ENCODE measurements around the gene VEGFB. TPM values are rescaled to one million over a fixed set of nuclear protein-coding genes. Genes with fewer than 3 reads are reported as not detected.

The VEGFB gene
- total and polyA plus RNA-seq, 12 donors = 158 to 353 (median 277) TPM

DNA sequence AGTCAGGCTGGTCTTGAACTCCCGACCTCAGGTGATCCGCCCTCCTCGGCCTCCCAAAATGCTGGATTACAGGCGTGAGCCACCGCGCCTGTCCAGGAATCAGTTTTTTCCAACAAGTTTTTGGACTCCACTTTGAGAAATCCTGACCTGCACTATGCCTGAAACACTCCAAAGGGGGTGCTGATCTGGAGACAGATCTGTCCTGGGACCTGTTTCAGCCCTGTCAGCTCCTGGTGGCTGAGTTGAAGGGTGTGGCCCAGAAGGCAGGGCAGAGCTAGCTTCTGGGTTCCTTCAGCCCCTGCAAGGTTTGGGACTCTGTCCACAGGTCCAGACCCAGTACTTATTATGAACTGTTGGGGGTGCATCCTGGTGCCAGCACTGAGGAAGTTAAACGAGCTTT is 2.8 kb upstream of the VEGFB start:
- TF ChIP-seq, protein P1, sequence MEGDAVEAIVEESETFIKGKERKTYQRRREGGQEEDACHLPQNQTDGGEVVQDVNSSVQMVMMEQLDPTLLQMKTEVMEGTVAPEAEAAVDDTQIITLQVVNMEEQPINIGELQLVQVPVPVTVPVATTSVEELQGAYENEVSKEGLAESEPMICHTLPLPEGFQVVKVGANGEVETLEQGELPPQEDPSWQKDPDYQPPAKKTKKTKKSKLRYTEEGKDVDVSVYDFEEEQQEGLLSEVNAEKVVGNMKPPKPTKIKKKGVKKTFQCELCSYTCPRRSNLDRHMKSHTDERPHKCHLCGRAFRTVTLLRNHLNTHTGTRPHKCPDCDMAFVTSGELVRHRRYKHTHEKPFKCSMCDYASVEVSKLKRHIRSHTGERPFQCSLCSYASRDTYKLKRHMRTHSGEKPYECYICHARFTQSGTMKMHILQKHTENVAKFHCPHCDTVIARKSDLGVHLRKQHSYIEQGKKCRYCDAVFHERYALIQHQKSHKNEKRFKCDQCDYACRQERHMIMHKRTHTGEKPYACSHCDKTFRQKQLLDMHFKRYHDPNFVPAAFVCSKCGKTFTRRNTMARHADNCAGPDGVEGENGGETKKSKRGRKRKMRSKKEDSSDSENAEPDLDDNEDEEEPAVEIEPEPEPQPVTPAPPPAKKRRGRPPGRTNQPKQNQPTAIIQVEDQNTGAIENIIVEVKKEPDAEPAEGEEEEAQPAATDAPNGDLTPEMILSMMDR (IDR thresholded peaks at IDR 0.05) = no peak
- intact Hi-C loops (cut with DNase I) = no loop called here
- DNase-seq = no peak
- WGBS, 2 donors = 85 to 90% methylated on average over 7 of the region's 7 CpGs
- H3K27me3 ChIP-seq = no peaks in the 10 kb centered on the region
- no peaks in the 10 kb centered on the region for H3K9me3 ChIP-seq
- peak overlapping the region in 5 of 10 donors; percentile 90 to 99 (median 96) for H3K27ac ChIP-seq
- H3K36me3 ChIP-seq = peaks cover 0 to 6% (median 0%) of the 10 kb centered on the region in 9 donors
- peak overlapping the region in 5 of 10 donors; percentile 75 to 87 (median 75) for H3K4me3 ChIP-seq
- peaks cover 13 to 79% (median 61%) of the 10 kb centered on the region in 9 donors for H3K4me1 ChIP-seq
- ATAC-seq = no peak

DNA sequence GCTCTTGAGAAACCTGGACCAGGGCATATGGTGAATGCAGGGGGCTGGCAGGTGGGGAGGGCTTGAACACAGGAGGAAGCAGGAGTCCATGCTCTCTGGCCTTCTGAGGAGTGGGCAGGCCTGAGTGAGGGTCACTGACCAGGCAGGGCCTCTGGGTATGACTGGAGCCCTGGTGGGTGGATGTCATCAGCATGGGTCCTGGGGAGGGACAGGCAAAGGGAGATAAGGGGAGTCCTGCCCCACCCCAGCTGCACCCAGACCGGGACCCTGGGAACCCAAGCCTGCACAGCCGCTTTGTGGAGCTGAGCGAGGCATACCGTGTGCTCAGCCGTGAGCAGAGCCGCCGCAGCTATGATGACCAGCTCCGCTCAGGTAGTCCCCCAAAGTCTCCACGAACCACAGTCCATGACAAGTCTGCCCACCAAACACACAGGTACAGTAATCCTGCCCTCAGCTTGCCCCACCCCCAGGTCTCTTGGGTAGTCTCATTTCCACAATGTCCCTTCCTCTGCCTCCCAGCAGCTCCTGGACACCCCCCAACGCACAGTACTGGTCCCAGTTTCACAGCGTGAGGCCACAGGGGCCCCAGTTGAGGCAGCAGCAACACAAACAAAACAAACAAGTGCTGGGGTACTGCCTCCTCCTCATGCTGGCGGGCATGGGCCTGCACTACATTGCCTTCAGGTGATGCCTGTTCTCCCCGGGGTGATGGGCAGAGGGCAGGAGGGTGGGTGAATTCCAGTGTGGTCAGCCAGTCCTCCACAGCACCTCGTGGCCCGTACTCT is 2.0 kb upstream of the VEGFB start:
- TF ChIP-seq, protein P1 (IDR thresholded peaks at IDR 0.05) = no peak
- Histone ChIP-seq H3K4me1 (peaks cover 5 to 70% (median 52%) of the 10 kb centered on the region in 9 donors), H3K9me3 (no peaks in the 10 kb centered on the region), H3K27me3 (no peaks in the 10 kb centered on the region), H3K36me3 (peaks cover 0 to 10% (median 0%) of the 10 kb centered on the region in 9 donors), H3K27ac (peak overlapping the region in 1 of 10 donors; percentile 99), H3K4me3 (no peak overlapping the region)
- intact Hi-C loops (cut with DNase I) = no loop called here
- DNase-seq (no peak), ATAC-seq (no peak)
- WGBS, 2 donors = 86% methylated on average over 15 of the region's 15 CpGs

DNA sequence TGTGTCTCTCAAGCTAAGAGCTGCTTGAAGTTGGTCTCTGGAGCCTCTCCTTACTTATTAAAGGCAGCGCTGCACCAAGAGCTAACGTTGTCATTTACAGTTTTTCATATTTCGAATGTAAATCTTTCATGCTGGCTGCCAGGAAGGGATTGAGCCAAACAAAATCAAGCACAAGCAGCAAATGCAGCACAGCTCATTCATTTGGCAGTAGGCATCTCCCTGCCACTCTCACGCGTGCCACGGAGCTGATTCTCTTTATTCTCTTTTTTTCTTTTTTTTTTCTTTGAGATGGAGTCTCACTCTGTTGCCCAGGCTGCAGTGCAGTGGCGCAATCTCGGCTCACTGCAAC is 1.4 kb upstream of the VEGFB start:
- ATAC-seq (no peak), DNase-seq (no peak)
- Histone ChIP-seq H3K27me3 (no peaks in the 10 kb centered on the region), H3K36me3 (peaks cover 0 to 16% (median 0%) of the 10 kb centered on the region in 9 donors), H3K4me3 (no peak overlapping the region), H3K9me3 (no peaks in the 10 kb centered on the region), H3K4me1 (peaks cover 2 to 70% (median 47%) of the 10 kb centered on the region in 9 donors), H3K27ac (peak overlapping the region in 1 of 10 donors; percentile 31)
- TF ChIP-seq, protein P1 (IDR thresholded peaks at IDR 0.05) = no peak
- 88 to 92% methylated on average over 8 of the region's 8 CpGs for WGBS, 2 donors
- intact Hi-C loops (cut with DNase I) = no loop called here

DNA sequence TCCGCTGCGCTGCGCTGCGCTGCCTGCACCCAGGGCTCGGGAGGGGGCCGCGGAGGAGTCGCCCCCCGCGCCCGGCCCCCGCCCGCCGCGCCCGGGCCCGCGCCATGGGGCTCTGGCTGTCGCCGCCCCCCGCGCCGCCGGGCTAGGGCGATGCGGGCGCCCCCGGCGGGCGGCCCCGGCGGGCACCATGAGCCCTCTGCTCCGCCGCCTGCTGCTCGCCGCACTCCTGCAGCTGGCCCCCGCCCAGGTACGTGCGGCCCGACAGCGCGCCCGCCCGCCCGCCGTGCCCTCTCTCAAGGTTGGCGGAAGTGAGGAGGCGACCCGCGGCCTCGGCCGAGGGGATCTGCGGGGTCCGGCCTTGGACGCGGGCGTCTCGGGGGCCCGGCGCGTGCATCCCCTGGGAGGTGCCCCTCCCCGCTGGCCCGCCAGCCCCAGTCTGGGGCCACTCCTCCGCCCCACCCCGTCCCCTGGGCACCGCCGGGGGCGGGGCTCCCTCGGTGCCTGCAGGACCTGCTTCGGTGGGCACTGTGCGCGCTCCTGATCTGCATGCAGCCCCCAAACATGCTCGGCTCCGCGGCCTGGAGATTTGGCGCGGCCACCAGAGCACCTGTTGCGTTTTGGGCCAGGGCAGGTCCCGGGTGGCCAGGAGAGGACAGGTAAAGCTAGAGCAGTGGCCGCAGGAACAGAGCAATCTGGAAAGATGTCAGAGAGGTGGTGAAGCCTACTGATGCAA is 429 bp downstream of the VEGFB start:
- peak in 1 of 2 donors; percentile 69 for DNase-seq
- ATAC-seq = peak; percentile 11 to 47 (median 30)
- 3 to 4% methylated on average over 44 to 65 of the region's 80 CpGs for WGBS, 2 donors
- intact Hi-C loops (cut with DNase I) = no loop called here
- Histone ChIP-seq H3K36me3 (peaks cover 0 to 30% (median 0%) of the 10 kb centered on the region in 9 donors), H3K9me3 (no peaks in the 10 kb centered on the region), H3K4me3 (peak overlapping the region; percentile 53 to 85 (median 72)), H3K27me3 (no peaks in the 10 kb centered on the region), H3K27ac (peak overlapping the region; percentile 86 to 96 (median 91)), H3K4me1 (peaks cover 2 to 71% (median 41%) of the 10 kb centered on the region in 9 donors)
- TF ChIP-seq, protein P1 (IDR thresholded peaks at IDR 0.05) = peak in 2 of 9 donors; percentile 5 to 32

Measured in heart right ventricle (tissue), 16 donors.